OCI-LY1 (cell line): Measurements from ENCODE around the gene KSR1.

Experiments
- CTCF ChIP-seq: fragments of 200-600 bp; sonication (generic), shearing (Covaris generic); IDR thresholded peaks from 2 replicates; pipeline ENCODE4 v1.5.1; 2017; ENCODE audit warnings: mild to moderate bottlenecking, antibody characterized with exemption, low read length, moderate library complexity, mixed read lengths
- EZH2 ChIP-seq: fragments of 200-600 bp; sonication (generic), shearing (Covaris generic); IDR thresholded peaks from 2 replicates; pipeline ENCODE4 v1.8.0; 2017; ENCODE audit warnings: borderline replicate concordance, mixed run types, mild to moderate bottlenecking, antibody characterized with exemption, low read length, moderate library complexity, mixed read lengths

- no peak for TF ChIP-seq CTCF
- TF ChIP-seq EZH2, result no peak
Observed at GRCh38 chr17:27663936-27664605, 207.8 kb downstream of the KSR1 start.
